Gastrocnemius medialis (tissue), 4 donors: Measurements from ENCODE around the gene RLN3.

Experiments used
- POLR2A ChIP-seq, 2 donors: fragments of 450-650 bp; IDR thresholded peaks; one replicate each; pipeline ENCODE4 v1.6.1; 2017; ENCODE audit warnings: antibody characterized with exemption in 2 of 2, mild to moderate bottlenecking in 2 of 2, moderate library complexity in 2 of 2
- TF ChIP-seq, protein P1 (sequence below), 5 experiments: fragments of 450-650 bp in 3 of 5; fragments of 200-600 bp in 2 of 5; sonication (generic) in 2 of 5; IDR thresholded peaks in 4 of 5; conservative IDR thresholded peaks in 1 of 5; 1 replicate in 4 of 5; 2 replicates in 1 of 5; pipeline ENCODE4 v1.5.1; 2016 to 2019; ENCODE audit warnings: antibody characterized with exemption in 5 of 5, mild to moderate bottlenecking in 3 of 5, moderate library complexity in 3 of 5

DNA sequence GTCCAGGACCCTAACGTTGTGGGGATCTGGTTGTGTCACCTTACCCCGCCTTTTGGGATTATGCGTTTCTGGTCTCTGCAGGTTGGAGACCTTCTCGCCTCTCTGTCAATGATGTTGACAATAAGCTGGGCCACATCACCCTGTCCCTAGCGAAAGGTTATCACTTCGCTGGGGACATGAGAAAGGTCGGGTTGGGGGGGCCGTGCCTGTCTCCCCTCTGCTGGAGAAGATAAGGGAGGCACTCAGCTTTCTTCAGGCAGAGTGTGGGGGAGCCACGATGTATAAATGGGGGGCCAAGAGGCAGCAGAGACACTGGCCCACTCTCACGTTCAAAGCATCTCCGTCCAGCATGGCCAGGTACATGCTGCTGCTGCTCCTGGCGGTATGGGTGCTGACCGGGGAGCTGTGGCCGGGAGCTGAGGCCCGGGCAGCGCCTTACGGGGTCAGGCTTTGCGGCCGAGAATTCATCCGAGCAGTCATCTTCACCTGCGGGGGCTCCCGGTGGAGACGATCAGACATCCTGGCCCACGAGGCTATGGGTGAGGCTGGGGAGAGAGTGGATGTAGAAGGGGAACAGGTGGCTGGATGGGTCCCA lies at the start of gene RLN3:
- TF ChIP-seq, protein P1, sequence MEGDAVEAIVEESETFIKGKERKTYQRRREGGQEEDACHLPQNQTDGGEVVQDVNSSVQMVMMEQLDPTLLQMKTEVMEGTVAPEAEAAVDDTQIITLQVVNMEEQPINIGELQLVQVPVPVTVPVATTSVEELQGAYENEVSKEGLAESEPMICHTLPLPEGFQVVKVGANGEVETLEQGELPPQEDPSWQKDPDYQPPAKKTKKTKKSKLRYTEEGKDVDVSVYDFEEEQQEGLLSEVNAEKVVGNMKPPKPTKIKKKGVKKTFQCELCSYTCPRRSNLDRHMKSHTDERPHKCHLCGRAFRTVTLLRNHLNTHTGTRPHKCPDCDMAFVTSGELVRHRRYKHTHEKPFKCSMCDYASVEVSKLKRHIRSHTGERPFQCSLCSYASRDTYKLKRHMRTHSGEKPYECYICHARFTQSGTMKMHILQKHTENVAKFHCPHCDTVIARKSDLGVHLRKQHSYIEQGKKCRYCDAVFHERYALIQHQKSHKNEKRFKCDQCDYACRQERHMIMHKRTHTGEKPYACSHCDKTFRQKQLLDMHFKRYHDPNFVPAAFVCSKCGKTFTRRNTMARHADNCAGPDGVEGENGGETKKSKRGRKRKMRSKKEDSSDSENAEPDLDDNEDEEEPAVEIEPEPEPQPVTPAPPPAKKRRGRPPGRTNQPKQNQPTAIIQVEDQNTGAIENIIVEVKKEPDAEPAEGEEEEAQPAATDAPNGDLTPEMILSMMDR (IDR thresholded peaks at IDR 0.05 in 4 of 5, conservative IDR thresholded peaks at IDR 0.05 in 1 of 5) = no peak
- TF ChIP-seq POLR2A (IDR thresholded peaks at IDR 0.05) = no peak
